ENCODE results near the gene ATG7.

Gene ATG7

GRCh38 chr3:11362600-11362999 is 90.4 kb downstream of the ATG7 start:
- peaks cover 14 to 42% (median 23%) of the 10 kb centered on the region in 4 experiments for H3K36me3 ChIP-seq (ENCODE audit: control insufficient read depth in 4 of 4, insufficient read depth in 4 of 4, low read length in 3 of 4)
- no peak for DNase-seq
- H3K4me3 ChIP-seq (ENCODE audit: control insufficient read depth in 1 of 7, extremely low read depth in 1 of 7, insufficient read depth in 4 of 7, low read depth in 2 of 7, low read length in 6 of 7): no peak overlapping the region
- WGBS (ENCODE audit: insufficient coverage): 97% methylated on average over 5 of the region's 5 CpGs
- CTCF ChIA-PET: interaction anchor here (0.8 kb wide), 1 partner anchor 11 kb away, joined by 3 read pairs; no protein-coding TSS in a partner anchor
- H3K27me3 ChIP-seq (replicated peaks in 2 of 5; ENCODE audit: control insufficient read depth in 4 of 5, insufficient read depth in 5 of 5, low read length in 4 of 5): no peaks in the 10 kb centered on the region
- POLR2A ChIA-PET: no interaction called here
- no peak overlapping the region for H3K27ac ChIP-seq (ENCODE audit: insufficient read depth in 1 of 2, low read depth in 1 of 2, low read length in 2 of 2, poor library complexity in 1 of 2, severe bottlenecking in 2 of 2)
- peaks cover 4 to 14% (median 7%) of the 10 kb centered on the region in 4 experiments for H3K4me1 ChIP-seq (ENCODE audit: control extremely low read depth in 1 of 4, control insufficient read depth in 4 of 4, insufficient read depth in 4 of 4, low read length in 3 of 4)
- no peaks in the 10 kb centered on the region for H3K9me3 ChIP-seq (ENCODE audit: control extremely low read depth in 1 of 5, control insufficient read depth in 4 of 5, insufficient read depth in 2 of 5, low read depth in 1 of 5, low read length in 4 of 5)

DNA sequence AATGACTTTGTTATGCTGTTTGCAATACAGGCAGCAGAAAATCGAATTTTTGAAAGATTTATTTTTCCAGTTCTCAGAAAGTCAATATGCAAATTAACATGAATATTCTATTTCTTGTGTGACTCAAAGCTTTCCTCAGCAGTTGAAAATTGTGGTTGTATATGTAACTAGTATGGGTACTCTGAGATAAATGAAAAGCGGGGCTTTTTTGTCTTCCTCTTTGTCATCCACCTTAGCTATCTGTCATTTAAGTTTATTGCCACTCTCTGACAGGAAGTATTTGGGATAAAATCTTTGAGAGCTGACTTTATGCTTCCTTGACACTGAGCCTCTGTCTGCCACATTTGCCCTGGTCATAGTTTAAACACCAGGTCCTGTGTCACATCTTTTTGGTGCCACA is 91.5 kb downstream of the ATG7 start:
- Histone ChIP-seq H3K36me3 (ENCODE audit: control insufficient read depth in 4 of 4, insufficient read depth in 4 of 4, low read length in 3 of 4) (peaks cover 14 to 34% (median 18%) of the 10 kb centered on the region in 4 experiments), H3K4me1 (ENCODE audit: control extremely low read depth in 1 of 4, control insufficient read depth in 4 of 4, insufficient read depth in 4 of 4, low read length in 3 of 4) (peaks cover 4 to 14% (median 7%) of the 10 kb centered on the region in 4 experiments), H3K27ac (ENCODE audit: insufficient read depth in 1 of 2, low read depth in 1 of 2, low read length in 2 of 2, poor library complexity in 1 of 2, severe bottlenecking in 2 of 2) (no peak overlapping the region), H3K4me3 (ENCODE audit: control insufficient read depth in 1 of 7, extremely low read depth in 1 of 7, insufficient read depth in 4 of 7, low read depth in 2 of 7, low read length in 6 of 7) (no peak overlapping the region), H3K27me3 (replicated peaks in 2 of 5; ENCODE audit: control insufficient read depth in 4 of 5, insufficient read depth in 5 of 5, low read length in 4 of 5) (no peaks in the 10 kb centered on the region), H3K9me3 (ENCODE audit: control extremely low read depth in 1 of 5, control insufficient read depth in 4 of 5, insufficient read depth in 2 of 5, low read depth in 1 of 5, low read length in 4 of 5) (no peaks in the 10 kb centered on the region)
- no CpG with 5 or more reads among the region's 2 CpGs for WGBS (ENCODE audit: insufficient coverage)
- DNase-seq: peak; percentile 13 to 86 (median 75)
- POLR2A ChIA-PET: no interaction called here
- CTCF ChIA-PET: interaction anchor here (0.7 to 1.4 kb wide), 2 partner anchors 9 to 15 kb away, joined by 3 to 4 read pairs; no protein-coding TSS in a partner anchor

DNA sequence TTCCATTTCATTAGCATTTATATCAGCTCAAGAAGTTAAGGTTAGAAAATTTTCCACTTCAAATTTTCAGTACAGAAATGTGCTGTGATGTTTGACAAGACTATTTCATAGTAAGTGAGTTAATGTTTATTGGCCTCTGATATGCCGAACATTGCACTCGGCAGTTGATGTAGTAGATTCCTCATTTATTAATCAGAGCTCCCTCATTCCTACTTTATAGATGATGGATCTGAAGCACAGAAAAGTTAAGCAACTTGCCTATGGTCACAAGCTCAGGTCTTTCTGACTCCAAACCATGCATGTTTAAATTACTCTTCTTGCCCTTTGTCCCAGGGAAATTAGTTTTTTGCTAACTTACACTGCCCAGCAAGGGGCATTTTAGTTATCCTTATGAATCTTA is 92.0 kb downstream of the ATG7 start:
- DNase-seq: no peak
- ChIA-PET CTCF (interaction anchor here (0.7 to 1.4 kb wide), 2 partner anchors 9 to 14 kb away, joined by 3 to 4 read pairs; no protein-coding TSS in a partner anchor), POLR2A (no interaction called here)
- Histone ChIP-seq H3K27ac (ENCODE audit: insufficient read depth in 1 of 2, low read depth in 1 of 2, low read length in 2 of 2, poor library complexity in 1 of 2, severe bottlenecking in 2 of 2) (no peak overlapping the region), H3K4me3 (ENCODE audit: control insufficient read depth in 1 of 7, extremely low read depth in 1 of 7, insufficient read depth in 4 of 7, low read depth in 2 of 7, low read length in 6 of 7) (no peak overlapping the region), H3K36me3 (ENCODE audit: control insufficient read depth in 4 of 4, insufficient read depth in 4 of 4, low read length in 3 of 4) (peaks cover 14 to 35% (median 18%) of the 10 kb centered on the region in 4 experiments), H3K27me3 (replicated peaks in 2 of 5; ENCODE audit: control insufficient read depth in 4 of 5, insufficient read depth in 5 of 5, low read length in 4 of 5) (no peaks in the 10 kb centered on the region), H3K4me1 (ENCODE audit: control extremely low read depth in 1 of 4, control insufficient read depth in 4 of 4, insufficient read depth in 4 of 4, low read length in 3 of 4) (peaks cover 4 to 14% (median 7%) of the 10 kb centered on the region in 4 experiments), H3K9me3 (ENCODE audit: control extremely low read depth in 1 of 5, control insufficient read depth in 4 of 5, insufficient read depth in 2 of 5, low read depth in 1 of 5, low read length in 4 of 5) (no peaks in the 10 kb centered on the region)
- WGBS (ENCODE audit: insufficient coverage): no CpG with 5 or more reads among the region's 2 CpGs

- Histone ChIP-seq H3K4me3 (ENCODE audit: control insufficient read depth in 1 of 7, extremely low read depth in 1 of 7, insufficient read depth in 4 of 7, low read depth in 2 of 7, low read length in 6 of 7) (no peak overlapping the region), H3K27me3 (replicated peaks in 2 of 5; ENCODE audit: control insufficient read depth in 4 of 5, insufficient read depth in 5 of 5, low read length in 4 of 5) (no peaks in the 10 kb centered on the region), H3K36me3 (ENCODE audit: control insufficient read depth in 4 of 4, insufficient read depth in 4 of 4, low read length in 3 of 4) (peaks cover 8 to 28% (median 11%) of the 10 kb centered on the region in 4 experiments), H3K9me3 (ENCODE audit: control extremely low read depth in 1 of 5, control insufficient read depth in 4 of 5, insufficient read depth in 2 of 5, low read depth in 1 of 5, low read length in 4 of 5) (no peaks in the 10 kb centered on the region), H3K27ac (ENCODE audit: insufficient read depth in 1 of 2, low read depth in 1 of 2, low read length in 2 of 2, poor library complexity in 1 of 2, severe bottlenecking in 2 of 2) (no peak overlapping the region), H3K4me1 (ENCODE audit: control extremely low read depth in 1 of 4, control insufficient read depth in 4 of 4, insufficient read depth in 4 of 4, low read length in 3 of 4) (peaks cover 4 to 14% (median 7%) of the 10 kb centered on the region in 4 experiments)
- POLR2A ChIA-PET: no interaction called here
- CTCF ChIA-PET: no interaction called here
- 0% methylated on average over 2 of the region's 2 CpGs for WGBS (ENCODE audit: insufficient coverage)
- DNase-seq: no peak
Observed at GRCh38 chr3:11367143-11367693, 95.0 kb downstream of the ATG7 start.

GRCh38 chr3:11370191-11370590 is 98.0 kb downstream of the ATG7 start:
- Histone ChIP-seq H3K4me3 (ENCODE audit: control insufficient read depth in 1 of 7, extremely low read depth in 1 of 7, insufficient read depth in 4 of 7, low read depth in 2 of 7, low read length in 6 of 7) (no peak overlapping the region), H3K9me3 (ENCODE audit: control extremely low read depth in 1 of 5, control insufficient read depth in 4 of 5, insufficient read depth in 2 of 5, low read depth in 1 of 5, low read length in 4 of 5) (no peaks in the 10 kb centered on the region), H3K4me1 (ENCODE audit: control extremely low read depth in 1 of 4, control insufficient read depth in 4 of 4, insufficient read depth in 4 of 4, low read length in 3 of 4) (peaks cover 0 to 16% (median 1%) of the 10 kb centered on the region in 4 experiments), H3K27me3 (replicated peaks in 2 of 5; ENCODE audit: control insufficient read depth in 4 of 5, insufficient read depth in 5 of 5, low read length in 4 of 5) (no peaks in the 10 kb centered on the region), H3K36me3 (ENCODE audit: control insufficient read depth in 4 of 4, insufficient read depth in 4 of 4, low read length in 3 of 4) (peaks cover 0 to 13% (median 8%) of the 10 kb centered on the region in 4 experiments), H3K27ac (ENCODE audit: insufficient read depth in 1 of 2, low read depth in 1 of 2, low read length in 2 of 2, poor library complexity in 1 of 2, severe bottlenecking in 2 of 2) (no peak overlapping the region)
- POLR2A ChIA-PET: no interaction called here
- 88% methylated on average over 3 of the region's 3 CpGs for WGBS (ENCODE audit: insufficient coverage)
- CTCF ChIA-PET: interaction anchor here (1.3 to 1.6 kb wide), 2 partner anchors 9 to 281 kb away, joined by 4 to 6 read pairs; no protein-coding TSS in a partner anchor
- no peak for DNase-seq

DNA sequence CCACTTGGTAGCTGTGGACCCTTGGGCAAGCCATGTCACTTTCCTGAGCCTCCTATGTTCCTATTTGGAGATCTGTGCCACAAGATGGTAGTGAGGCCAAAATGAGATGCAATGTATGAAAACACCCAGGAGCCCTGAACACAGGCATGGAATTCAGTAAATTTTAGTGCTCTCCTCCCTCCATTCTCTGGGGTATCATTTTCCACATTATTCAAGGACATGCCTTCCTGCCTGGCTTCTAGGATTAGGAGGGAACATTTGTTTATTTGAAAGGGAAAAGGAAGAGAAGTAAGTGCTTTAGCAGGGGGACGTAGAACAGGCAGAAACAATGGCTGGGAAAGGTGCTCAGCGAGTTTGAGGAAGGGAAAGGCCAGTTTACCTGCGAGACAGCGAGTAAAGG is 98.8 kb downstream of the ATG7 start:
- CTCF ChIA-PET: interaction anchor here (1.6 kb wide), 1 partner anchor 8 kb away, joined by 6 read pairs; no protein-coding TSS in a partner anchor
- Histone ChIP-seq H3K4me1 (ENCODE audit: control extremely low read depth in 1 of 4, control insufficient read depth in 4 of 4, insufficient read depth in 4 of 4, low read length in 3 of 4) (peaks cover 0 to 16% (median 1%) of the 10 kb centered on the region in 4 experiments), H3K4me3 (ENCODE audit: control insufficient read depth in 1 of 7, extremely low read depth in 1 of 7, insufficient read depth in 4 of 7, low read depth in 2 of 7, low read length in 6 of 7) (no peak overlapping the region), H3K36me3 (ENCODE audit: control insufficient read depth in 4 of 4, insufficient read depth in 4 of 4, low read length in 3 of 4) (peaks cover 0 to 9% (median 6%) of the 10 kb centered on the region in 4 experiments), H3K27ac (ENCODE audit: insufficient read depth in 1 of 2, low read depth in 1 of 2, low read length in 2 of 2, poor library complexity in 1 of 2, severe bottlenecking in 2 of 2) (no peak overlapping the region), H3K27me3 (replicated peaks in 2 of 5; ENCODE audit: control insufficient read depth in 4 of 5, insufficient read depth in 5 of 5, low read length in 4 of 5) (no peaks in the 10 kb centered on the region), H3K9me3 (ENCODE audit: control extremely low read depth in 1 of 5, control insufficient read depth in 4 of 5, insufficient read depth in 2 of 5, low read depth in 1 of 5, low read length in 4 of 5) (no peaks in the 10 kb centered on the region)
- POLR2A ChIA-PET: no interaction called here
- no peak for DNase-seq
- WGBS (ENCODE audit: insufficient coverage): 97% methylated on average over 4 of the region's 4 CpGs

- ChIA-PET POLR2A (no interaction called here), CTCF (interaction anchor here (11.9 kb wide), 1 partner anchor 279 kb away, joined by 170 read pairs; no protein-coding TSS in a partner anchor)
- H3K4me1 ChIP-seq (ENCODE audit: control extremely low read depth in 1 of 4, control insufficient read depth in 4 of 4, insufficient read depth in 4 of 4, low read length in 3 of 4): peaks cover 0 to 14% (median 1%) of the 10 kb centered on the region in 4 experiments
- no peak overlapping the region for H3K4me3 ChIP-seq (ENCODE audit: control insufficient read depth in 1 of 7, extremely low read depth in 1 of 7, insufficient read depth in 4 of 7, low read depth in 2 of 7, low read length in 6 of 7)
- no peaks in the 10 kb centered on the region for H3K9me3 ChIP-seq (ENCODE audit: control extremely low read depth in 1 of 5, control insufficient read depth in 4 of 5, insufficient read depth in 2 of 5, low read depth in 1 of 5, low read length in 4 of 5)
- no peaks in the 10 kb centered on the region for H3K27me3 ChIP-seq (replicated peaks in 2 of 5; ENCODE audit: control insufficient read depth in 4 of 5, insufficient read depth in 5 of 5, low read length in 4 of 5)
- peaks cover 0 to 7% (median 3%) of the 10 kb centered on the region in 4 experiments for H3K36me3 ChIP-seq (ENCODE audit: control insufficient read depth in 4 of 4, insufficient read depth in 4 of 4, low read length in 3 of 4)
- no peak for DNase-seq
- 97% methylated on average over 10 of the region's 10 CpGs for WGBS (ENCODE audit: insufficient coverage)
- H3K27ac ChIP-seq (ENCODE audit: insufficient read depth in 1 of 2, low read depth in 1 of 2, low read length in 2 of 2, poor library complexity in 1 of 2, severe bottlenecking in 2 of 2): no peak overlapping the region
Observed at GRCh38 chr3:11371747-11372146, 99.5 kb downstream of the ATG7 start.
